HCT116 (cell line): Measurements from ENCODE around the gene OTOP3. TPM values are rescaled to one million over a fixed set of nuclear protein-coding genes. Genes with fewer than 3 reads are reported as not detected.

Source experiments
- ATAC-seq: fragments of 200-7000 bp; cut with Tn5 transposase; 2 replicates; pipeline ENCODE4 v1.9.1; 2020; ENCODE audit warnings: mild to moderate bottlenecking, moderate library complexity
- BruUV-seq: library from RNA; stranded (reverse); fragments of 400-500 nt; replicated peaks from 2 replicates; lab custom pipeline; 2021; lab: Mats Ljungman, UMichigan
- CTCF ChIA-PET: fragments of 300-600 bp; sonication (Branson Sonifier 250); formaldehyde crosslinking; loops from one replicate; lab custom pipeline; 2021; ENCODE audit warnings: antibody characterized with exemption; lab: Charles Lee
- POLR2A ChIA-PET: fragments of 300-600, 350-600 bp; sonication (Branson Sonifier 250); formaldehyde crosslinking; loops from one replicate; lab custom pipeline; 2021; ENCODE audit warnings: antibody characterized with exemption; lab: Charles Lee
- RAD21 ChIA-PET, 2 experiments: fragments of 300-600 bp; sonication (Branson Sonifier 250); formaldehyde crosslinking; loops; one replicate each; lab custom pipeline; 2023; ENCODE audit warnings: low total read pairs in 2 of 2; ENCODE audit not compliant: uncharacterized antibody in 2 of 2, unreplicated experiment in 2 of 2, low non-redundant PET in 1 of 2; lab: Charles Lee
- DNase-seq: peaks from one replicate; pipeline ENCODE4 v3.0.0-alpha.2; 2010; ENCODE audit warnings: low read depth, low spot score
- H2AFZ ChIP-seq: fragments of 200-600 bp; shearing (Covaris generic), sonication (generic); 2 replicates; pipeline ENCODE4 v1.6.1; 2017; ENCODE audit warnings: low read depth, mixed run types, mixed read lengths, antibody characterized with exemption, low read length; ENCODE audit not compliant: poor library complexity, severe bottlenecking
- H3K27ac ChIP-seq: 2 replicates; pipeline ENCODE4 v1.5.1; 2012; ENCODE audit warnings: low read depth, low read length
- H3K27me3 ChIP-seq: fragments of 200-600 bp; sonication (generic); 2 replicates; pipeline ENCODE4 v1.6.1; 2016; ENCODE audit warnings: mixed run types, low read length, mixed read lengths; ENCODE audit not compliant: insufficient read depth
- H3K36me3 ChIP-seq, 2 experiments: fragments of 200-500 bp in 1 of 2; fragments of 200-600 bp in 1 of 2; sonication (Bioruptor generic) in 1 of 2; sonication (generic) in 1 of 2; 2 replicates each; pipeline versions ENCODE4 v1.5.1 to v1.6.1; 2014 to 2016; ENCODE audit warnings: low read length in 2 of 2, inconsistent platforms in 1 of 2, mixed read lengths in 1 of 2, mixed run types in 1 of 2; ENCODE audit not compliant: insufficient read depth in 2 of 2, control insufficient read depth in 1 of 2
- H3K4me1 ChIP-seq, 2 experiments: fragments of 200-600 bp in 1 of 2; sonication (generic) in 1 of 2; 2 replicates each; pipeline versions ENCODE4 v1.5.1 to v1.6.1; 2012 to 2017; ENCODE audit warnings: low read length in 2 of 2, inconsistent platforms in 1 of 2, mild to moderate bottlenecking in 1 of 2, mixed read lengths in 1 of 2, mixed run types in 1 of 2, moderate library complexity in 1 of 2; ENCODE audit not compliant: insufficient read depth in 2 of 2, control insufficient read depth in 1 of 2
- H3K4me2 ChIP-seq: fragments of 200-600 bp; sonication (generic); 2 replicates; pipeline ENCODE4 v1.6.1; 2017; ENCODE audit warnings: mixed run types, low read length, mixed read lengths
- H3K4me3 ChIP-seq, 2 experiments: fragments of 200-600 bp in 1 of 2; sonication (generic) in 1 of 2; replicated peaks in 1 of 2; 2 replicates each; pipeline ENCODE4 v1.5.1; 2011 to 2016; ENCODE audit warnings: low read length in 2 of 2, control low read depth in 1 of 2, low read depth in 1 of 2, mild to moderate bottlenecking in 1 of 2, mixed read lengths in 1 of 2, mixed run types in 1 of 2
- H3K79me2 ChIP-seq: fragments of 200-600 bp; sonication (generic); 2 replicates; pipeline ENCODE4 v1.6.1; 2017; ENCODE audit warnings: mild to moderate bottlenecking, mixed run types, low read length, moderate library complexity, mixed read lengths; ENCODE audit not compliant: insufficient read depth
- H3K9ac ChIP-seq: fragments of 200-600 bp; sonication (generic); 2 replicates; pipeline ENCODE4 v1.6.1; 2016; ENCODE audit warnings: low read length, mixed read lengths
- H3K9me2 ChIP-seq: fragments of 200-600 bp; sonication (generic), shearing (Covaris generic); 2 replicates; pipeline ENCODE4 v1.6.1; 2017; ENCODE audit warnings: mixed run types, mild to moderate bottlenecking, moderate library complexity; ENCODE audit not compliant: insufficient read depth
- H3K9me3 ChIP-seq, 2 experiments: fragments of 200-500 bp in 1 of 2; fragments of 200-600 bp in 1 of 2; sonication (Bioruptor generic) in 1 of 2; sonication (generic) in 1 of 2; 2 replicates each; pipeline ENCODE4 v1.6.1; 2014 to 2017; ENCODE audit warnings: low read length in 2 of 2, mixed read lengths in 2 of 2, inconsistent platforms in 1 of 2, low read depth in 1 of 2, mild to moderate bottlenecking in 1 of 2, mixed run types in 1 of 2, moderate library complexity in 1 of 2; ENCODE audit not compliant: control insufficient read depth in 1 of 2, insufficient read depth in 1 of 2
- H4K20me1 ChIP-seq: fragments of 200-600 bp; sonication (generic), shearing (Covaris generic); 2 replicates; pipeline ENCODE4 v1.6.1; 2017; ENCODE audit warnings: mixed run types, mild to moderate bottlenecking, moderate library complexity; ENCODE audit not compliant: insufficient read depth
- CTCF ChIP-seq, 3 experiments: fragments of 200-600 bp in 1 of 3; sonication (generic) in 1 of 3; IDR thresholded peaks in 2 of 3; conservative IDR thresholded peaks in 1 of 3; 2 replicates each; pipeline ENCODE4 v1.5.1; 2012 to 2017; ENCODE audit warnings: low read depth in 2 of 3, low read length in 2 of 3, antibody characterized with exemption in 1 of 3, borderline replicate concordance in 1 of 3, control low read depth in 1 of 3, mild to moderate bottlenecking in 1 of 3, mixed read lengths in 1 of 3, mixed run types in 1 of 3, moderate library complexity in 1 of 3; ENCODE audit not compliant: insufficient read depth in 1 of 3
- ELF1 ChIP-seq: IDR thresholded peaks from 2 replicates; pipeline ENCODE4 v1.6.1; 2012; ENCODE audit warnings: low read depth, borderline replicate concordance
- SIN3A ChIP-seq: IDR thresholded peaks from 2 replicates; pipeline ENCODE4 v1.6.1; 2012; ENCODE audit warnings: low read depth
- intact Hi-C: fragments of 100-400 bp; cut with micrococcal nuclease; formaldehyde crosslinking; loops from 2 replicates; pipeline ENCODE4 v1.10.0; 2022
- total RNA-seq: library from RNA; stranded (reverse); gene quantifications from one replicate; pipeline ENCODE4 v1.2.1, GENCODE V29; 2021; ENCODE audit not compliant: unreplicated experiment
- TF ChIP-seq, protein P1 (sequence below): IDR thresholded peaks from 2 replicates; pipeline ENCODE4 v1.6.1; 2012; ENCODE audit warnings: low read depth

OTOP3 gene
- total RNA-seq, 1 experiment from 2014 or later: not detected

DNA sequence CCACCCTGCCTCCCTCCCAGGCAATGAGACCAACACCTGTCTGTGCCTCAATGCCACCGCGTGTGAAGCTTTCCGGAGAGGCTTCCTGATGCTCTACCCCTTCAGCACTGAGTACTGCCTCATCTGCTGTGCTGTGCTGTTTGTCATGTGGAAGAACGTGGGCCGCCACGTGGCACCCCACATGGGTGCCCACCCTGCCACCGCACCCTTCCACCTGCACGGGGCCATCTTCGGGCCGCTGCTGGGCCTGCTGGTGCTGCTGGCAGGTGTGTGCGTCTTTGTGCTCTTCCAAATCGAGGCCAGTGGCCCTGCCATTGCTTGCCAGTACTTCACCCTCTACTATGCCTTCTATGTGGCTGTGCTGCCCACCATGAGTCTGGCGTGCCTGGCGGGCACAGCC, 10.9 kb downstream of the OTOP3 start:
- Histone ChIP-seq H2AFZ (no peak overlapping the region), H3K79me2 (no peaks in the 10 kb centered on the region), H3K27me3 (no peaks in the 10 kb centered on the region), H3K27ac (no peak overlapping the region), H3K4me3 (no peak overlapping the region), H3K4me1 (peaks cover 12 to 26% of the 10 kb centered on the region in 2 experiments), H3K9me2 (no peaks in the 10 kb centered on the region), H3K4me2 (no peak overlapping the region), H3K36me3 (no peaks in the 10 kb centered on the region), H4K20me1 (no peaks in the 10 kb centered on the region), H3K9ac (no peak overlapping the region), H3K9me3 (no peaks in the 10 kb centered on the region)
- intact Hi-C loops: no loop called here
- TF ChIP-seq SIN3A (no peak), CTCF (IDR thresholded peaks at IDR 0.05 in 2 of 3, conservative IDR thresholded peaks at IDR 0.05 in 1 of 3; ENCODE audit: borderline replicate concordance in 1 of 3, insufficient read depth in 1 of 3, low read depth in 2 of 3, low read length in 2 of 3) (no peak), ELF1 (no peak)
- TF ChIP-seq, protein P1, sequence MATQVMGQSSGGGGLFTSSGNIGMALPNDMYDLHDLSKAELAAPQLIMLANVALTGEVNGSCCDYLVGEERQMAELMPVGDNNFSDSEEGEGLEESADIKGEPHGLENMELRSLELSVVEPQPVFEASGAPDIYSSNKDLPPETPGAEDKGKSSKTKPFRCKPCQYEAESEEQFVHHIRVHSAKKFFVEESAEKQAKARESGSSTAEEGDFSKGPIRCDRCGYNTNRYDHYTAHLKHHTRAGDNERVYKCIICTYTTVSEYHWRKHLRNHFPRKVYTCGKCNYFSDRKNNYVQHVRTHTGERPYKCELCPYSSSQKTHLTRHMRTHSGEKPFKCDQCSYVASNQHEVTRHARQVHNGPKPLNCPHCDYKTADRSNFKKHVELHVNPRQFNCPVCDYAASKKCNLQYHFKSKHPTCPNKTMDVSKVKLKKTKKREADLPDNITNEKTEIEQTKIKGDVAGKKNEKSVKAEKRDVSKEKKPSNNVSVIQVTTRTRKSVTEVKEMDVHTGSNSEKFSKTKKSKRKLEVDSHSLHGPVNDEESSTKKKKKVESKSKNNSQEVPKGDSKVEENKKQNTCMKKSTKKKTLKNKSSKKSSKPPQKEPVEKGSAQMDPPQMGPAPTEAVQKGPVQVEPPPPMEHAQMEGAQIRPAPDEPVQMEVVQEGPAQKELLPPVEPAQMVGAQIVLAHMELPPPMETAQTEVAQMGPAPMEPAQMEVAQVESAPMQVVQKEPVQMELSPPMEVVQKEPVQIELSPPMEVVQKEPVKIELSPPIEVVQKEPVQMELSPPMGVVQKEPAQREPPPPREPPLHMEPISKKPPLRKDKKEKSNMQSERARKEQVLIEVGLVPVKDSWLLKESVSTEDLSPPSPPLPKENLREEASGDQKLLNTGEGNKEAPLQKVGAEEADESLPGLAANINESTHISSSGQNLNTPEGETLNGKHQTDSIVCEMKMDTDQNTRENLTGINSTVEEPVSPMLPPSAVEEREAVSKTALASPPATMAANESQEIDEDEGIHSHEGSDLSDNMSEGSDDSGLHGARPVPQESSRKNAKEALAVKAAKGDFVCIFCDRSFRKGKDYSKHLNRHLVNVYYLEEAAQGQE: no peak
- ChIA-PET RAD21 (no interaction called here), CTCF (interaction anchor here (1.4 kb wide), 1 partner anchor 12 kb away, joined by 4 read pairs; no protein-coding TSS in a partner anchor), POLR2A (interaction anchor here (1.0 kb wide), 1 partner anchor 33 kb away, joined by 3 read pairs; no protein-coding TSS in a partner anchor)
- ATAC-seq: no peak
- DNase-seq: no peak
- no TSS peak for BruUV-seq
